HG03097 (cell line): ENCODE measurements around the gene RIN1.
"Not testable (repeated sequence)": the region's sequence is repeated elsewhere in the genome, so short reads cannot be mapped to it uniquely, and the experiment has no call there.

Experiments used
- ATAC-seq: cut with Tn5 transposase; IDR thresholded peaks from one replicate; pipeline ENCODE4 v1.9.1; 2021; ENCODE audit not compliant: unreplicated experiment, low FRiP score

RIN1 gene

GRCh38 chr11:66321606-66322005 lies 14.6 kb downstream of the RIN1 start:
- ATAC-seq = no peak

GRCh38 chr11:66320748-66321147 lies 15.5 kb downstream of the RIN1 start:
- ATAC-seq = not testable (repeated sequence)

GRCh38 chr11:66320289-66320688 lies 15.9 kb downstream of the RIN1 start:
- ATAC-seq = not testable (repeated sequence)

GRCh38 chr11:66318600-66318970 lies 17.6 kb downstream of the RIN1 start:
- ATAC-seq = no peak

- no peak for ATAC-seq
Measured at GRCh38 chr11:66317723-66318599, 18.3 kb downstream of the RIN1 start.

- ATAC-seq = no peak
Measured at GRCh38 chr11:66317322-66317722, 18.9 kb downstream of the RIN1 start.

GRCh38 chr11:66316849-66317251 lies 19.4 kb downstream of the RIN1 start, which contains the start of gene CD248:
Gene CD248, minus strand, starts transcription at chr11:66317044. Its CDS starts 17 bp downstream, at chr11:66317027.
- ATAC-seq = no peak

GRCh38 chr11:66315921-66316811 lies 20.1 kb downstream of the RIN1 start:
- no peak for ATAC-seq

GRCh38 chr11:66315498-66315885 lies 20.7 kb downstream of the RIN1 start:
- no peak for ATAC-seq

GRCh38 chr11:66314561-66315497 lies 21.4 kb downstream of the RIN1 start:
- ATAC-seq = no peak

- ATAC-seq = no peak
Measured at GRCh38 chr11:66314186-66314501, 22.1 kb downstream of the RIN1 start.

- ATAC-seq = no peak
Measured at GRCh38 chr11:66313321-66314185, 22.7 kb downstream of the RIN1 start.

GRCh38 chr11:66312549-66313320 lies 23.5 kb downstream of the RIN1 start:
- ATAC-seq = peak; percentile 51

- ATAC-seq = peak; percentile 69
Measured at GRCh38 chr11:66311965-66312548, 24.2 kb downstream of the RIN1 start.

- ATAC-seq = no peak
Measured at GRCh38 chr11:66311470-66311964, 24.7 kb downstream of the RIN1 start.

GRCh38 chr11:66310803-66311440 lies 25.3 kb downstream of the RIN1 start:
- not testable (repeated sequence) for ATAC-seq

GRCh38 chr11:66310324-66310723 lies 25.9 kb downstream of the RIN1 start:
- ATAC-seq = no peak

- ATAC-seq = no peak
Measured at GRCh38 chr11:66309475-66309874, 26.8 kb downstream of the RIN1 start.
